Measurements from ENCODE around the gene LRFN3.
"Not testable (repeated sequence)": the region's sequence is repeated elsewhere in the genome, so short reads cannot be mapped to it uniquely, and the experiment has no call there.

The LRFN3 gene

GRCh38 chr19:35908010-35908441 lies 28.1 kb upstream of the LRFN3 start, which contains the start of gene TYROBP:
TSS of gene TYROBP (minus strand) at chr19:35908295. CDS start at chr19:35908228, 67 bp downstream.
- DNase-seq: no peak

DNA sequence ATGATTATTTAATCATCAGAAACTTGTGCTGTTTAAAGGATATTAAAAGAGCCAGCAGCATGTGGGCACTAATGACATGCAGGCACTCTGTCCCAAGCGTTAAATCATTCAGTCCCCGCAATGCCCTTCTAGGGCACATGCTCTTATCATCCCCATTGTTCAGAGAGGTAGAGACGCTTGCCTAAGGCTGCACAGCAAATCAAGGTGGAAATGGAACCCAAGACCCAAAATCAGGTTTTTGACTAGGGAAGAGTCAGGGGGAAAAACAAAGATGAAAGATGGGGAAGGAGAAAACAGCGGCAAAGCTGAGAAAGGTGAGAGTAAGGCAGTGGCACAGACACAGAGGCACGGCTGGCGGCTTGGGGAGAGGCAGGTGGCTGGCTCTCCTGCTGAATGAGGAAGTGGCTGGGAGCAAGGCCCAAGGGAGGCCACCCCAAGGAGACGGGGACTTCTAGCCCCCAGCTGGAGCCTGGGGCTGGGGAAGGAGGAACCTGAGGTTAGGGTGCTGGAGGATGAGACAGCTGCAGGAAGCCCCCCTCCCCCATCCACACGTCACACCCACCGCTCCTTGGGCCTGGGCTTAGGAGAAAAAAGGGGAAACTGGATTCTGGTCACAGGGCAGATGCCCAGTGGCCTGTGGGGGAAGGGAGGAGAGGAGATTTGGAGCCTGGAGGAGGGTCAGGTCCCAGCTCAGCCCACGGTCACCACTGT lies 27.0 kb upstream of the LRFN3 start:
- DNase-seq: no peak

DNA sequence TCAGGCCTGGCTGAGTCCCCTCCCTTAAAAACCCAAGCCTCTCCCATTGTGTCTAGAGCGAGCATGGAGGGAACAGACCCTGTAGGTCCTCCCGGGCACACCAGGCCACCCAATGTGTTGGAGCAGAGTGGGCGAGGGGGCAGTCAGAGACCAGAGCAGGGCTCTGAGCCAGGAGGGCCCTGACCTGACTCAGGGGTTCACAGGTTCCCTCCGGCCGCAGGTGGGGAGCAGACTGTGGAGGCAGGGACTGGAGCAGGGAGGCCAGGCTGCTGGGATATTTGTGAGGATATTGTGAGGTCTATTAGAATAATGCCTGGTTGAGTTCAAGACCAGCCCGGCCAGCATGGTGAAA lies 26.5 kb upstream of the LRFN3 start:
- no peak for DNase-seq

DNA sequence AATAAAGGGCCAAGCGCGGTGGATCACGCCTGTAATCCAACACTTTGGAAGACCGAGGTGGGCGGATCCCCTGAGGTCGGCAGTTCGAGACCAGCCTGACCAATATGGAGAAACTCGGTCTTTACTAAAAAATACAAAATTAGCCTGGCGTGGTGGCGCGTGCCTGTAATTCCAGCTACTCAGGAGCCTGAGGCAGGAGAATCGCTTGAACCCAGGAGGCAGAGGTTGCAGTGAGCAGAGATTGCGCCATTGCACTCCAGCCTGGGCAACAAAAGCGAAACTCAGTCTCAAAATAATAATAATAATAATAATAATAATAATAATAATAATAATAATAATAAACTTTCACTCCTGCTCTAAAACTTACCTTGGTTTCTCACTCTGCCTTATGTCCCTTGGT lies 25.8 kb upstream of the LRFN3 start:
- not testable (repeated sequence) for DNase-seq

- no peak for DNase-seq
These were observed 25.0 kb upstream of the LRFN3 start for GRCh38 chr19:35911173-35911572.

DNA sequence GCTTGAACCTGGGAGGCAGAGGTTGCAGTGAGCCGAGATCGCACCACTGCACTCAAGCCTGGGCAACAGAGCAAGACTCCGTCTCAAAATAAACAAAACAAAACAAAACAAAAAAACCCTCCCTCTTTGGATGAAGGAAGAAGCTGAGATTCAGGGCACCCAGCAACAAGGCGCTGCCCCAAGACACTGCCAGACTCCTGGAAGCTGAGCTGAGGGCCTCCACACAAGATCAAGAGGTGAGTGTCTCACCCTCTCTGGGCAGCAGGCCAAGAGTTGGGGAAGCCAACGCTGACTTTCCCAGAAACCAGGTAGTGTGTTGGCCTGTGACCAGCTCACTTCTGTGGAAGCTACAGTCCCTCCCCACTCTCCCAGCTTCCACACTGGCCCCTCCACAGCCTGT lies 24.4 kb upstream of the LRFN3 start:
- DNase-seq: no peak

DNA sequence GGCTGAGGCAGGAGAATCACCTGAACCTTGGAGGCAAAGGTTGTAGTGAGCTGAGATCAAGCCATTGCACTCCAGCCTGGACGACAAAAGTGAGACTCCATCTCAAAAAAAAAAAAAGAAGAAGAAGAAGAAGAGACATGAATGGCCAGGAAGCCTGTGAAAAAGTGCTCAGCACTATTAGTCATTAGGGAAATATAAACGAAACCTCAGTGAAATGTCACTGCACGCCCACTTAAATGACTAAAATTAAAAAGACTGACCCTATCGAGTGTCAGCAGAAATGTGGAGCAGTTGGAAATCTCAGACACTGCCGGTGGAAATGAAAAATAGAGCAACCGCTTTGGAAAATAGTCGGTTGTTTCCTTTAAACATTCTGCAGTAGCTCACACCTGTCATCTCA lies 22.6 kb upstream of the LRFN3 start:
- no peak for DNase-seq

DNA sequence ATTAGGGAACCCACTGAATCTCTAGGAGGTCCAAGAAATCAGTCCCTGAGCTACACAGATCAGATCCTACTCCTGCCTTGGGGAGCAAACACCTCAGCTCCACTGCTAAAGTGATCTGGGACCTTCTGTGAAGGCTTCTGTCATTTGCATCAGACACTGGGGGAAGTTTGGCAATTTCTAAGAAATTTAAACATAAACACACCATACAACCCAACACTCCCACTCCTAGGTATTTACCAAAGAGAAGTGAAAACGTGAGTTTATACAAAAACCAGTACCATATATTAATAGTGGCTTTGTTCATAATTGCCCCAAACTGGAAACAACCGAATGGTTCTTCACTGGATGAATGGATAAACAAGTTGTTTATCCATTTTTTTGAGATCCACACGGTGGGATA lies 20.7 kb upstream of the LRFN3 start:
- DNase-seq: no peak

GRCh38 chr19:35919306-35919705 lies 16.9 kb upstream of the LRFN3 start:
- no peak for DNase-seq

- no peak for DNase-seq
These were observed 15.2 kb upstream of the LRFN3 start for GRCh38 chr19:35921012-35921411.

GRCh38 chr19:35925501-35925900 lies 10.7 kb upstream of the LRFN3 start:
- DNase-seq: no peak

- no peak for DNase-seq
These were observed 7.7 kb upstream of the LRFN3 start for GRCh38 chr19:35928507-35928906.

- no peak for DNase-seq
These were observed 6.3 kb upstream of the LRFN3 start for GRCh38 chr19:35929876-35930275.

DNA sequence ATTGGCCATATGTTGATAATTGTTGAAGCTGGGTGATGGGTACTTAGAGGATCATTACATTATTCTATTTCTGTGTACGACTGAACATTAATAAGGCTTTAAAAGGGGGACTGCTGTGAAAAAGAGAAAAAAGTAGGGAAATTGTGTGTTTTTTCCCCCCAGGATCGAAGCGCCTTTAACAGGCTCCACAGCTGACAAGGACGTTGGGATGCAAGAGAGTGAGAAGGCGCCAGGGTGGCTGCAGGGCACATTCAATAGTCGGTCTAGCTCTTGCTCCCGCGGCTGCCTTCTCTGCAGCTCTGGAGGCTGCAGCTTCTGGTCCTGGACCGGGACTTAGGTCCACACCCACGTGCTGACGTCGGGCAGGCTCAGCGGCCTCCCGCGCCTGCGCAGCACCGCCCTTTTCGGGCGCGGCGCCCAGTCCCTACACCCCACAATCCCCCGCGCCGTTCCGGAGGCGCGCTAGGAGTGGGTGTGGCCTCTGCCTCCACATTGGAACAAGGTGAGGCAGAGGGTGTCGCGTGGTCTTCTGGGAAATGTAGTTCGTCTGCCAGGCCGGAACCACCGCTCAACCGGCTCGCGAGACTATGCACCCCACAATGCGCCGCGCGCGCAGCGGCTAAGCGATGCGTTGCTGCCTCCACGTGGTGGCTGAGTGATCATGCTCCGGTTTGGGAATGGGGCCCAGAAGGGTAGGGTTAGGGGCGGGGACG lies 4.9 kb upstream of the LRFN3 start:
- peak; percentile 97 for DNase-seq

GRCh38 chr19:35931874-35932202 lies 4.3 kb upstream of the LRFN3 start:
- no peak for DNase-seq

- DNase-seq: no peak
These were observed 3.8 kb upstream of the LRFN3 start for GRCh38 chr19:35932291-35932936.

DNA sequence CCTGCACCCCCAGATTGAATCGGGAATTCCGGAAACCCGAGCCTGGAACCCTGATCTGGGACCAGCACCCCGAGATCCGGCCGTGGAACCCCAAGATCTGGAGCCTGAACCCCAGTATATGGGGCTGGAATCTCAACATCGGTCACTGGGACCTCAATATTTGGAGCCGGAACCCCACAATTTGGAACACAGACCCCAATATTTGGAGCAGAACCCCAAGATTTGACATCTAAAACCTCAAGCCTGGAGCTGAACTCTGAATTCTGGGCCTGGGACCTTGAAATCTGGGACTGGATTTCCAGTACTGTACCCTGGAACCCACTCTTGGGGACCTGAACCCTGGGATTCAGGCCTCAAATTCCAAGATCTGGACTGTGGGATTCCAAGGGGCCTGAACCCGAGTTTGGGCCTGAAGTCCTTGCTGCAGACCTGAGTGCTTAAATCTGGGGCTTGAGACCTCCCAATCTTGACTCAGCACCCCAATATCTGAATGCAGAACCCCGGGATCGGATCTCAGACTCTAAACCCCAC lies 629 bp downstream of the LRFN3 start:
- DNase-seq: no peak

DNA sequence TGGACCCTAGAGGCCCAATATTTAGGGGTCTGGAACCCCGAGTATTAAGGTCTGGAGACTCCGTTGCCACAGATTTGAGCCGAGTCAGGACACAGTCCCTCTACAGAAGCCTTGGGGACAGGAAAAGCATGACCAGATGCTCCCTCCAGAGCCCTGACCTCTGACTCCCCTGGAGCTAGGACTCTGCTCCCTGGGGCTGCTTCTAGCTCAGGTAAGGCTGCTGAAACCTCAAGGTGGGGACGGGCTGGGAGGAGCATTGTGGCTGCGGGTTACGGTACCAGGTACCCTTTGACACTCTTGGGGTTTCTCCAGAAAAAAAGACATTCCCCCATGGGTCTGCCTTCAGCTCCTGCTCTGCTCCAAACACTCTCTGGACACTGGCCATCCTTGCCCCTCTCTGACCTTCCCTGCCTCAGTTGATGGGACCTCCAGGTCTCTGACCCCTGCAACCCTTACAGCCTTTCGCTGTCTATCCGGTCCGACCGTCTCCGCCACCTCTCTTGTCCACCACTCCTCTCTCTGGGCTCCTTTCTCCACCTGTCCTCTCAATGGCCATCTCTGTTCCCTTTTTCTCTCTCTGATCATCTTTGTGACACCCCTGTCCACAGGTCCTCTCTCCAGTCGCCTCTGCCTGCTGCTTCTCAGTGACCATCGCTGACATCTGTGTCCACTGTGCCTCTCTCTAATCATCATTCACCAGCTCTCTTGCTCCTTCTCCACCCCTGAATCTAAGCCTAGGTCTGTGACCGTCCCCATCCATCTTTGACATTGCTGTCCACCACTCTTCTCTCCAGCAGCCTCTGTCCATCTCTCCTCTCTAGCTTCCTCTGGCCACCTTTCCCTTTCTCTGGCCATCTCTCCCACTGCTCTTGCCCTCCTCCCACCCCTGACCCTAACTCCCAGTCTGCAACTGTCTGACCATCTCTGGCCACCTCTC lies 1.4 kb downstream of the LRFN3 start:
- DNase-seq: no peak

DNA sequence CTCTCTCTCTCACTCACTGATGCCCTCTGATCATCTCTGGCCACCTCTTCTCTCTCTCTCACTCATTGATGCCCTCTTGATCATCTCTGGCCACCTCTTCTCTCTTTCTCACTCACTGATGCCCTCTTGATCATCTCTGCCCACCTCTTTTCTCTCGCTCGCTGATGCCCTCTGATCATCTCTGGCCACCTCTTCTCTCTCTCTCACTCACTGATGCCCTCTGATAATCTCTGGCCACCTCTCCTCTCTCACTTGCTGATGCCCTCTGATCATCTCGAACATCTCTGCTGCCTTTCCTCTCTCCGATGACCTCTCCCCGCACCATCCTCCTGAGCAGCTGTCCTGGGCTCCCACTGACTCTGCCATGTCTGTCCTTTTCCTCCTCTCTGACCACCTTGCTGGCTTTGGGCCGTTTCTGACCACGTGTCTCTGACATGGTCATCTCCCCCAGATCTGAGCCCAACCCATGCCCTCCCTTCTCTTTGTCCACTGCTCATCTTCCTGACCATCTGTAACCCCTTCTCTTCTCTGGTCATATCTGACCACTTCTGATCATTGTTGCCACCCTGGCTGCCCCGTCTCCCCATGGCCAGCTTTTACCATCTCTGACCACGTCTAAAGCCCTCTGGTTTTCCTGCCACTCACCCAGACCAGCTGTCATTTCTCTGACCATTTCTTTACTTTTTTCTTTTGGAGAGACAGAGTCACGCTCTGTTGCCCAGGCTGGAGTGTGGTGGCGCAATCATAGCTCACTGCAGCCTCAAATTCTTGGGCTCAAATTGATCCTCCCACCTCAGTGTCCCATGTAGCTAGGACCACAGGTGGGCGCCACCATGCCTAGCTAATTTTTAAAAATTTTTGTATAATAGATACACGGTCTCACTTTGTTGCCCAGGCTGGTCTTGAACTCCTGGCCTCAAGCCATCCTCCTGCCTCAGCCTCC lies 2.4 kb downstream of the LRFN3 start:
- DNase-seq: no peak

- DNase-seq: no peak
These were observed 3.3 kb downstream of the LRFN3 start for GRCh38 chr19:35939307-35940077.
